NB4 (cell line): Measurements from ENCODE around the gene DNAH14.

Source experiments
- MYC ChIP-seq: IDR thresholded peaks from 2 replicates; pipeline ENCODE4 v1.6.1; 2011; ENCODE audit warnings: low read depth, low read length
- POLR2A ChIP-seq: IDR thresholded peaks from 2 replicates; pipeline ENCODE4 v1.6.1; 2011; ENCODE audit warnings: mild to moderate bottlenecking; ENCODE audit not compliant: insufficient read length; ENCODE audit errors: extremely low read depth
- TF ChIP-seq, protein P1 (sequence below): IDR thresholded peaks from one replicate; pipeline ENCODE4 v1.5.1; 2012; ENCODE audit warnings: low read depth, low read length
- TF ChIP-seq, protein P2 (sequence below): IDR thresholded peaks from 2 replicates; pipeline ENCODE4 v1.6.1; 2011; ENCODE audit warnings: low read depth, low read length

DNA sequence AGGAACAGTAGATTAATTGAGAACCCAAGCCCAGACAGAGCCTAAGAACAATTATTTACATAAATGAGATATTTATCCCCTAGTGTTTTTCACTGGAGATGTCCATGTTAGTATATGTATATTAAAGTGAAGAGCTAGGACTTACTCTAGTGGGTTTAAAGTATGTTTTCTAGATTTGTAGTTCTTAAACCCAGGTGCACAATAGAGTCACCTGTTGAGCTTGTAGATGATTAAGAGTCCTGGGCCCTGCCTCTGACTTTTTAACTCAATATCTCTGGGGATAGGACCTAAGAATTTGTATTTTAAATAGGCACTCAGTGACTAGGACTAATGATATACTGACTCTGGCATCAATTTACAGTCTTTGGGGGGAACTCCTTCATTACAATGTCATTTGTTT, 112.8 kb downstream of the DNAH14 start:
- TF ChIP-seq, protein P1, sequence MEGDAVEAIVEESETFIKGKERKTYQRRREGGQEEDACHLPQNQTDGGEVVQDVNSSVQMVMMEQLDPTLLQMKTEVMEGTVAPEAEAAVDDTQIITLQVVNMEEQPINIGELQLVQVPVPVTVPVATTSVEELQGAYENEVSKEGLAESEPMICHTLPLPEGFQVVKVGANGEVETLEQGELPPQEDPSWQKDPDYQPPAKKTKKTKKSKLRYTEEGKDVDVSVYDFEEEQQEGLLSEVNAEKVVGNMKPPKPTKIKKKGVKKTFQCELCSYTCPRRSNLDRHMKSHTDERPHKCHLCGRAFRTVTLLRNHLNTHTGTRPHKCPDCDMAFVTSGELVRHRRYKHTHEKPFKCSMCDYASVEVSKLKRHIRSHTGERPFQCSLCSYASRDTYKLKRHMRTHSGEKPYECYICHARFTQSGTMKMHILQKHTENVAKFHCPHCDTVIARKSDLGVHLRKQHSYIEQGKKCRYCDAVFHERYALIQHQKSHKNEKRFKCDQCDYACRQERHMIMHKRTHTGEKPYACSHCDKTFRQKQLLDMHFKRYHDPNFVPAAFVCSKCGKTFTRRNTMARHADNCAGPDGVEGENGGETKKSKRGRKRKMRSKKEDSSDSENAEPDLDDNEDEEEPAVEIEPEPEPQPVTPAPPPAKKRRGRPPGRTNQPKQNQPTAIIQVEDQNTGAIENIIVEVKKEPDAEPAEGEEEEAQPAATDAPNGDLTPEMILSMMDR = no peak
- TF ChIP-seq POLR2A (no peak), MYC (no peak)
- TF ChIP-seq, protein P2, sequence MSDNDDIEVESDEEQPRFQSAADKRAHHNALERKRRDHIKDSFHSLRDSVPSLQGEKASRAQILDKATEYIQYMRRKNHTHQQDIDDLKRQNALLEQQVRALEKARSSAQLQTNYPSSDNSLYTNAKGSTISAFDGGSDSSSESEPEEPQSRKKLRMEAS = no peak
